HG03280 (cell line): ENCODE measurements around the gene OSBPL8.

Experiments used
- ATAC-seq: cut with Tn5 transposase; IDR thresholded peaks from one replicate; pipeline ENCODE4 v1.9.1; 2021; ENCODE audit warnings: mild to moderate bottlenecking, moderate library complexity; ENCODE audit not compliant: unreplicated experiment

OSBPL8 gene

GRCh38 chr12:76316468-76316867, 243.1 kb downstream of the OSBPL8 start:
- no peak for ATAC-seq

GRCh38 chr12:76313299-76313698, 246.3 kb downstream of the OSBPL8 start:
- ATAC-seq, result no peak

GRCh38 chr12:76312315-76312714, 247.3 kb downstream of the OSBPL8 start:
- ATAC-seq, result no peak

- ATAC-seq, result no peak
Observed at GRCh38 chr12:76311796-76312195, 247.8 kb downstream of the OSBPL8 start.

GRCh38 chr12:76310110-76310509, 249.5 kb downstream of the OSBPL8 start:
- no peak for ATAC-seq

GRCh38 chr12:76308866-76309265, 250.7 kb downstream of the OSBPL8 start:
- ATAC-seq, result no peak

- ATAC-seq, result no peak
Observed at GRCh38 chr12:76307083-76307482, 252.5 kb downstream of the OSBPL8 start.

GRCh38 chr12:76303989-76304460, 255.5 kb downstream of the OSBPL8 start:
- no peak for ATAC-seq

GRCh38 chr12:76303365-76303764, 256.2 kb downstream of the OSBPL8 start:
- no peak for ATAC-seq
